Activated gamma-delta T cell (primary cell): ENCODE measurements around the gene KCNJ11.

Experiments
- DNase-seq: peaks from one replicate; lab custom pipeline; 2025; lab: John Stamatoyannopoulos, UW

KCNJ11 gene

DNA sequence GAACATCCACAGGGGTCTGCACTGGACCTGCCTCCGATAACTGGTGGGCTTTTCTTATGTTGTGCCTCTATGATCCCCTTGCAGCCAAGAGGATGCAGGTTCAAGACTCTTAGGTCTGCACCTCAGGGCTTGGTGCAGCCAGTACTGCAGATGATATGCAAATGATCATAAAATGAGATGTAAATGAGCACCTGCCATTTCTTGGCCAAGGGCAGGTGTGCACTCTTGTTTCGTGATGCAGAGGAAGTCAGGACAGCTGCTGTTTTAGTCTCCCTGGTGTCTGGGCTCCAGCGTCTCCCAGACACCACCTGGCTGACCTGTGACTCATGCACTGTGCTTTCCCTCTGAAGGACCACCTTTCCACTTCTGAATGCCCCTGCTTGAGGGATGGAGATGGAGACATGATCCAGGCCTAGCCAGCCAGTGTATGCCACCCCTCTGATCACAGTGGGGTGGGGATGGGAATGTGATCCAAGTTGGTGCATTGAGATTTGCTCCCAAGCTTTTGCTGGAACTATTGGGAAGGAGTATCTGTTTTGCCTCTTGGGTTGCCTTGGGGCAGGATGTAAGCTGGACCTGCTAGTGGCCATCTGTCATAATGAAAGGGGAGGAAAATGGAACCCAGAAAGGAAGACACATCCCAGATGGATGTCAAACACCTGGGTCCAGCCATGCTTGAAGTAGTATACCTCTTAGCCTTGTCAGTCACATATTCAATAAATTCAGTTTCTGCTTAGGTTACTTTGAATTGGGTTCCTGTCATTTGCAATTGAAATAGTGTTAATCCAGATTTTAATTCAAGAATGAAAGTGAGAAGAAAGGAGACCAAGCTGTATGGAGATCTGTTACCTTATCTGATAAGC, 3.3 kb upstream of the KCNJ11 start:
- DNase-seq: no peak

- no peak for DNase-seq
Observed at GRCh38 chr11:17389957-17390649, 1.6 kb upstream of the KCNJ11 start.

DNA sequence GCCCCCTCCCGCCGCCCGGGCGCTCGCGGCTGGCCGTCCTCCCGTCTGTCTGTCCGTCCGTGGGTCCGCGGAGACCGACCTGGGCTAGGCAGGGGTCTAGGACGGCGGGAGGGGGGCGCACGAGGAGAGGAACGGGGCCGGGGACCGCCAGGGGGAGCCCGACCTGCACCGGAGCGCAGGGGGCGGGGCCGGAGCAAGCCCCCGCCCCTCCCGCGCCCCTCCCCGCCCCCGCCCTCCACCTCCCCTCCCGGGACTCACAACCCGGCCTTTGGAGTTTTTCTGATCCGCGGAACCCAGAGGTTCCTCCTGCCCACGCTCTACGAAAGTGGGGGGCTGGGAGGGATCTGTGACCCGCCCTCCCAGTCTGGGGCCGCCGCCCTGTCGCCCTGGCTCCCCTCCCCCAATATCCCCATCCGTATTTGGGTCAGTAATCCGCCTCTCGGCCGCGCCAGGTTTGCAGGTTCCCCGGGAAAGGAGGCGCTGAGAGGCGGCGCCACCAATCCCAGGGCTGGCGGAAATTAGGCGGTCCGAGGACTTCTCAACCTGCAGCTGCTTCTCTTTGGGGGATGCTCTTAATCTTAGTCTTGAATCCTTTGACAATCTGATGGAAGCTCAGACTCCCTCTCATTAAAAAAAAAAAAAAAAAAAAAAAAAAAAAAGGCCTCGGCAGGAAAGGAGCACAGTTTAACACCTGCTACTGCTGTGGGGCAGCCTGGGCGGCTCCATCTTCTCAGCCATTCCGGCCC, 925 bp upstream of the KCNJ11 start:
- peak; percentile 59 for DNase-seq

- no peak for DNase-seq
Observed at GRCh38 chr11:17387811-17388210, 648 bp downstream of the KCNJ11 start.

DNA sequence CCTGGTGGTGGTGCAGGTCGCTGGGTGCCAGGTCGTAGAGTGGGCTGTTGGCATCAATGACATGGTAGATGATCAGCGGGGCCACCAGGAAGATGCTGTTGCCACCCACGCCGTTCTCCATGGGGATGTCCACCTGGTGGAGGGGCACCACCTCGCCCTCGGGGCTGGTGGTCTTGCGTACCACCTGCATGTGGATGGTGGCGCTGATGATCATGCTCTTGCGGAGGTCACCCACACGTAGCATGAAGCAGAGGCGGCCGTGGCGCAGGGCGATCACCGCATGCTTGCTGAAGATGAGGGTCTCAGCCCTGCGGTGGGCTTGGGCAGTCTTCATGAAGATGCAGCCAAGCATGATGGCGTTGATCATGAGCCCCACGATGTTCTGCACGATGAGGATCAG, 1.2 kb downstream of the KCNJ11 start:
- DNase-seq: no peak

- no peak for DNase-seq
Observed at GRCh38 chr11:17386331-17387084, 2.0 kb downstream of the KCNJ11 start.

DNA sequence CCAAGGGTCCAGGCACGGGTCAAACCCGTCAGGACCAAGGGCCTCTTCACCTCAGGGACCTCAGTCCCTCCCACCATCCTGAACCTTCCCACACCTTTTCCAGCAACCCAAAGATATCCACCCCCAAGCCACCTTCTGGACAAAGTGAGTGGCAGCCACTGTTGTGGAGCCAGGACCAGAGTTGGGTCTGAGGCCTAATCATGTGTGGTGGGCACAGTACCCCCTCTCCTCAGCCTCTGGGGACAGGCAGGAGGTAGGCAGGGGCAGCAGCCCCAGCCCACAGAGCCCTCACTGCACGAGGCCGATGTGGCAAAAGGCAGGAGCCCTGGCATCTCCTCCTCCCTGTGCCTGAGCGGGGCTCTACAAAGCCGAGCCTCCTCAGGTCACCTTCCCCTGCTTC, 2.5 kb downstream of the KCNJ11 start:
- no peak for DNase-seq

GRCh38 chr11:17385492-17385891, 3.0 kb downstream of the KCNJ11 start:
- no peak for DNase-seq

DNA sequence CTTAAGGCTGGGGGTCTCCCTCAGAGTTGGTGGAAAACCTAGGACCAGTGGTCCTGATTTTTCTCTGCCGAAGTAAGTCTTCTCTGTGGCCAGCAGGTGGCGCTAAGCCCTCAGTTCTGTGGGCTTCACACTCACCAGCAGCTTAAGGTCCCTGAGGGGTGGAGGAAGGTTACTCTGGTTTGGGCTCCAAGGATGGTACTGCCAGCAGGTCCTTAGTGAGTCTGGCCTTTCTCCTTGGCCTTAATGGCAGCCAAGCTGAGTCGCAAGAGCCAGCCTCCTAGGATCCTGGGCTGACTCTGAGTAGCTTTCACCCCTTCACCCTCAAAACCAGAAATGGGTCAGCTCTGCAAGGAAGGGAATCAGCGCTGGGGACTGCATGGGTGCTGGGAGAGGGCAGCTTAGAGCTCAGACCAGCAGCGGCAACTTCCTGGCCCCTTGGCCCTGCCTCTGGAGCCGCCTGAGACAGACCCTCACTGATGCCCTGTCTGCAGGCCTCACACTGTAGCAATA, 4.4 kb downstream of the KCNJ11 start:
- DNase-seq: no peak

- no peak for DNase-seq
Observed at GRCh38 chr11:17383461-17383860, 5.0 kb downstream of the KCNJ11 start.

DNA sequence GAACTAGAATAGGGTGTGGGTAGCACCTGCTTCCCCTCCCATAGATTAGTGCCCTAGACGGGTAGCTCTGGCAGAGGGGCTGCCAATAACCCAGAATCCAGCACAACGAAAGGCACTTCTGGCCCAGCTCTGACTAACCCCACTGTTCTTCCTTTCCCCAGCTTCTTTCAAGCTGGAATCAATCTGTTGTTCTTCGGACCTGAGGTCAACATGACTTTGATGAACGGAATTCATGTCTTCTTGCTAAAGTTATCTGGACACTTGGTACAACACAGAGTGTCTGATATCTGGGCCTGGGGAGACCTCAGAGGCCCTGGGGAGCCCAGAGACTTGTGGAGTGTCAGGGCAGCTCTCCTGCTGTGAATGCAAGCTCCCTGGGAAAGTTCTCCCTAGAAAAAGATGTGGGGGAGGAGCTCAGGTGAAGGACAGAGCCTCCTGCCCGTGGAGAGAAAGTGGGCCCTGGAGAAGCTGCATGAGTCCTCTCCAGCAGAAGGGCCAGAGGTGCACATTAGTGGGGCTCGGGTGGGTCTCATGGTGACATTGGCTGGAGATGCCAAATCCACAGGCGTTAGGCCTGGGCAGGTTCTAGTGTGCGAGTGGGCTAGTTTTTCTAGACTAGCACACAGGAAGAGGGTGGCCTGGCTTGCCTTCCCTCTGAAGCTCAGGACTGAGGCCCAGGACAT, 6.3 kb downstream of the KCNJ11 start:
- no peak for DNase-seq

GRCh38 chr11:17381156-17381555, 7.3 kb downstream of the KCNJ11 start:
- DNase-seq: no peak

- DNase-seq: no peak
Observed at GRCh38 chr11:17379383-17380180, 8.9 kb downstream of the KCNJ11 start.

DNA sequence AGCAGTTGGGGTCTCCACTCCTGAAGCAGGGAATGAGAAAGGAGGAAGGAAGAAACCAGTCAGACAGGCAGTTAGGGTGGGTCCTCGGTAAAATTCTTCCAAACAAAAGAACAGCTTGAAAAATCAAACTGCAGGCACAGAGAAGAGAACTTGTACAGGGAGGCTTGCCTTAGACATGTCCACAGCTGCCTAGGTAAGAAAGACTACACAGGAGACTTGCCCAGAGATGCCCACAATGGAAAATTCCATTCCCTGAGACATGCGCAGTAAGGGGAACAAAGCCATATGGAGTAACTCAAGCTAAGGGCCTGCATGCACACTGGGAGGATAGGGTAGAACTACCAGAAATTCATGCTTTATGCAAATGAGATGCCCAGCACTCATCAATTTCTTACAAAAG, 9.8 kb downstream of the KCNJ11 start:
- DNase-seq: no peak

DNA sequence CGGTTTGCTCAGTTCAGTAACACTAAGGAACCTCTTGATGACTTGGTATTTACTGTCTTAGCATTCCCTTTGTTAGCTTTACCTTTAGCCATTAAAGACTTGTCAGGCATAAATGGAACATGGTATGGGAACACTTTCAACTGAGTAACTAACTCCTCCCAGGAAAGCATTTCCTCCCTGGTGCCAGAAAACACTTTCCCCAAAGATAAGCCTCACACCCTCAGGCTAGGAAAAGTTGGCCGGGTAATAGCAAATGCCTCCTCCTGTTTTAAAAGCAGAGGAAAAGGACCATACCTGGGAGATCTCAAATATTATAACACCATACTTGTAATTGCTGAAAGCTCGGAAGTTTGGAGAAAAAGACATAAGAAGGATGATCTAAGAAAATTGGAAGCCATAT, 12.0 kb downstream of the KCNJ11 start:
- no peak for DNase-seq

GRCh38 chr11:17375547-17375946, 12.9 kb downstream of the KCNJ11 start:
- DNase-seq: no peak

DNA sequence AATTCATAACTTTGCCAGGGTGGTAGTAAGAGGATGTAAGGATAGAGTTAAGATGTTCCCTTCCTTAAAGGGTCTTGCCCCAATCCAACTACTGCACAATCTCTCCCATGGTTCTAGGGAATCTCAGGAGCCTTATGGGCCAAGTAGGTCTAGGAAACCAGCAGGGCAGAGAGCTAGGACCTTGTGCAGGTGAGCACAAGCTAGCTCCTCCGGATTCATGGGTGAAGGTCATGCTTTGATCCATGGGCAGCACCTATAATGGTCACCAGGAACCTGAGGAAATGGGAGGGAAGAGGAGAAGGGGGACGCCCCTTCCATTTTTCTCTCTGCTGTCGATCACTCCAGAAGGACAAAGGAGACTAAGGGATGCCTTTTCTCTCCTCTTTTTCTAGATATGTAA, 16.8 kb downstream of the KCNJ11 start:
- DNase-seq: no peak

GRCh38 chr11:17369684-17370243, 18.7 kb downstream of the KCNJ11 start:
- no peak for DNase-seq

DNA sequence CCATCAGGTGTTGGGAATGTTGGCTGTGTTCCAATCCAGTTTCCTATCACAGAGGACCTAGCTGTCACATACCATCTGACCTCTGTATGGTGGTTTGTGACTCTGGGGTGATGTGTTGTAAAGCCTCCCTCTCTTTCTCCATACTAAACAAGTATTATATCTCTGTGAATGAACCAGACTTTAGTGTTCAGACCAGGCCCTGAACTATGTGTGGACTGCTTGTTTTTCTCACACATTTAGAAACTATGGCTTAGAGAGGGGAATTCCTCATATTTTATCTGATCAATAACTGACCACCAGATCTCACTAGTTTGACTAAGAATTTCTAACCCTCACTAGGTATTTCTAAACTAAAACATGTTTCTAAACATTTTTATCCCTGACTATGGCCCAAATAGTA, 19.4 kb downstream of the KCNJ11 start:
- DNase-seq: no peak

GRCh38 chr11:17368551-17368950, 19.9 kb downstream of the KCNJ11 start:
- DNase-seq: no peak
